Measurements from ENCODE around the gene DENND5A. TPM values are rescaled to one million over a fixed set of nuclear protein-coding genes. Genes with fewer than 3 reads are reported as not detected.

The DENND5A gene
- total and polyA plus RNA-seq, 2 donors (not counting 1 experiment from before 2014, with no cell fraction given): 125 to 235 TPM

DNA sequence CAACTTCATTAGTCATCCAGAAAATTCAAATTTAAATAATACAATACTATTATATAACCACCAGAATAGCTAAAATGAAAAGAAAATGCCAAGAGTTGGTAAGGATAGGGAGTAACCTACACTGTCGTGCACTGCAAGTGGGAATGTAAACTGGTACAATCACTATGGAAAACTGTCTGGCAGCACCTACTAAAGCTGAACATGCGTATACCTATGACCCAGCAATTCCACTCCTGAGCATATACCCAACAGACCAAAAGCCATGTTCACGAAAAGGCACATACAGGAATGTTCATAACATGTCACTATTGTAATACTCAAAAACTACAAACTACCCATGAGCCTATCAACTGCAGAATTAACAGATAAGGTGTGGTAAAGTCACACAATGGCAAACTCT lies 32.7 kb downstream of the DENND5A start:
- Histone ChIP-seq H3K27ac (ENCODE audit: insufficient read depth, low read length) (no peak overlapping the region), H3K9me3 (ENCODE audit: control insufficient read depth, insufficient read depth, low read depth, low read length) (no peaks in the 10 kb centered on the region), H2AFZ (ENCODE audit: low read length) (no peak overlapping the region), H3K4me2 (ENCODE audit: extremely low read depth, insufficient read depth, low read length) (no peak overlapping the region), H3K79me2 (ENCODE audit: control insufficient read depth, insufficient read depth, low read length) (peaks cover 71% of the 10 kb centered on the region), H3K9ac (ENCODE audit: insufficient read depth, low read length) (no peak overlapping the region), H3K36me3 (ENCODE audit: control insufficient read depth, insufficient read depth, low read length) (no peaks in the 10 kb centered on the region), H3K27me3 (ENCODE audit: control insufficient read depth, insufficient read depth, low read length) (no peaks in the 10 kb centered on the region), H3K4me3 (replicated peaks in 1 of 4; ENCODE audit: control extremely low read depth in 1 of 4, insufficient read depth in 1 of 4, low read depth in 3 of 4, low read length in 4 of 4) (no peak overlapping the region), H4K20me1 (ENCODE audit: control insufficient read depth, extremely low read depth, insufficient read depth, low read length) (peaks cover 2% of the 10 kb centered on the region), H3K4me1 (ENCODE audit: control insufficient read depth, extremely low read depth, insufficient read depth, low read length) (peaks cover 6% of the 10 kb centered on the region)
- TF ChIP-seq, protein P1, sequence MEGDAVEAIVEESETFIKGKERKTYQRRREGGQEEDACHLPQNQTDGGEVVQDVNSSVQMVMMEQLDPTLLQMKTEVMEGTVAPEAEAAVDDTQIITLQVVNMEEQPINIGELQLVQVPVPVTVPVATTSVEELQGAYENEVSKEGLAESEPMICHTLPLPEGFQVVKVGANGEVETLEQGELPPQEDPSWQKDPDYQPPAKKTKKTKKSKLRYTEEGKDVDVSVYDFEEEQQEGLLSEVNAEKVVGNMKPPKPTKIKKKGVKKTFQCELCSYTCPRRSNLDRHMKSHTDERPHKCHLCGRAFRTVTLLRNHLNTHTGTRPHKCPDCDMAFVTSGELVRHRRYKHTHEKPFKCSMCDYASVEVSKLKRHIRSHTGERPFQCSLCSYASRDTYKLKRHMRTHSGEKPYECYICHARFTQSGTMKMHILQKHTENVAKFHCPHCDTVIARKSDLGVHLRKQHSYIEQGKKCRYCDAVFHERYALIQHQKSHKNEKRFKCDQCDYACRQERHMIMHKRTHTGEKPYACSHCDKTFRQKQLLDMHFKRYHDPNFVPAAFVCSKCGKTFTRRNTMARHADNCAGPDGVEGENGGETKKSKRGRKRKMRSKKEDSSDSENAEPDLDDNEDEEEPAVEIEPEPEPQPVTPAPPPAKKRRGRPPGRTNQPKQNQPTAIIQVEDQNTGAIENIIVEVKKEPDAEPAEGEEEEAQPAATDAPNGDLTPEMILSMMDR (conservative IDR thresholded peaks at IDR 0.05 in 1 of 2, IDR thresholded peaks at IDR 0.05 in 1 of 2; ENCODE audit: low read depth in 1 of 2, low read length in 2 of 2): no peak
- TF ChIP-seq EZH2 (IDR thresholded peaks at IDR 0.05; ENCODE audit: low read length, missing control alignments): no peak
- no peak for DNase-seq (ENCODE audit: low read depth in 2 of 2)

- H3K9me3 ChIP-seq (ENCODE audit: control insufficient read depth, insufficient read depth, low read depth, low read length): no peaks in the 10 kb centered on the region
- H3K36me3 ChIP-seq (ENCODE audit: control insufficient read depth, insufficient read depth, low read length): no peaks in the 10 kb centered on the region
- H3K4me2 ChIP-seq (ENCODE audit: extremely low read depth, insufficient read depth, low read length): peak overlapping the region; percentile 69
- peaks cover 2% of the 10 kb centered on the region for H4K20me1 ChIP-seq (ENCODE audit: control insufficient read depth, extremely low read depth, insufficient read depth, low read length)
- TF ChIP-seq EZH2 (IDR thresholded peaks at IDR 0.05; ENCODE audit: low read length, missing control alignments): no peak
- TF ChIP-seq, protein P1 (conservative IDR thresholded peaks at IDR 0.05 in 1 of 2, IDR thresholded peaks at IDR 0.05 in 1 of 2; ENCODE audit: low read depth in 1 of 2, low read length in 2 of 2): no peak
- DNase-seq (ENCODE audit: low read depth in 2 of 2): peak; percentile 75 to 81
- H3K27ac ChIP-seq (ENCODE audit: insufficient read depth, low read length): peak overlapping the region; percentile 36
- no peak overlapping the region for H2AFZ ChIP-seq (ENCODE audit: low read length)
- H3K9ac ChIP-seq (ENCODE audit: insufficient read depth, low read length): no peak overlapping the region
- H3K27me3 ChIP-seq (ENCODE audit: control insufficient read depth, insufficient read depth, low read length): no peaks in the 10 kb centered on the region
- peak overlapping the region in 2 of 4 experiments; percentile 6 for H3K4me3 ChIP-seq (replicated peaks in 1 of 4; ENCODE audit: control extremely low read depth in 1 of 4, insufficient read depth in 1 of 4, low read depth in 3 of 4, low read length in 4 of 4)
- peaks cover 6% of the 10 kb centered on the region for H3K4me1 ChIP-seq (ENCODE audit: control insufficient read depth, extremely low read depth, insufficient read depth, low read length)
- peaks cover 69% of the 10 kb centered on the region for H3K79me2 ChIP-seq (ENCODE audit: control insufficient read depth, insufficient read depth, low read length)
Observed at GRCh38 chr11:9231848-9232177, 33.3 kb downstream of the DENND5A start.

DNA sequence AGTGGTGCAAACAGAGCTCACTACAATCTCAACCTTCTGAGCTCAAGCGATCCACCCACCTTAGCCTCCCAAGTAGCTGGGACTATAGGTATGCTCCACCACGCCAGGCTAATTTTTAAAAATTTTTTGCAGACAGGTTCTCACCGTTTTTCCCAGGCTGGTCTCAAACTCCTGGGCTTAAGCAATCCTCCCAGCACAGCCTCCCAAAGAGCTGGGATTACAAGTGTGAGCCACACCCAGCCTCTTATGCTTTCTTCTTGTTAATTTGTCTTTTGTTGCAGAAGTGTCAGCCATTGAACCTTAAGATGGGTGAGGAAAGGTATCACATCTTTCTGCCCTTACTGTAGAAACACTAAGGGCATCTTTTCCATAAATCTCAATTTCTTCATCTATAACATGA lies 34.9 kb downstream of the DENND5A start:
- TF ChIP-seq, protein P1 (conservative IDR thresholded peaks at IDR 0.05 in 1 of 2, IDR thresholded peaks at IDR 0.05 in 1 of 2; ENCODE audit: low read depth in 1 of 2, low read length in 2 of 2): no peak
- TF ChIP-seq EZH2 (IDR thresholded peaks at IDR 0.05; ENCODE audit: low read length, missing control alignments): no peak
- H3K27ac ChIP-seq (ENCODE audit: insufficient read depth, low read length): no peak overlapping the region
- no peak for DNase-seq (ENCODE audit: low read depth in 2 of 2)

More for the DNA sequence above, 34.9 kb downstream of the DENND5A start:
- no peak overlapping the region for H3K4me3 ChIP-seq (replicated peaks in 1 of 4; ENCODE audit: control extremely low read depth in 1 of 4, insufficient read depth in 1 of 4, low read depth in 3 of 4, low read length in 4 of 4)
- H3K4me1 ChIP-seq (ENCODE audit: control insufficient read depth, extremely low read depth, insufficient read depth, low read length): peaks cover 6% of the 10 kb centered on the region
- no peaks in the 10 kb centered on the region for H3K36me3 ChIP-seq (ENCODE audit: control insufficient read depth, insufficient read depth, low read length)
- no peaks in the 10 kb centered on the region for H3K27me3 ChIP-seq (ENCODE audit: control insufficient read depth, insufficient read depth, low read length)
- H3K9ac ChIP-seq (ENCODE audit: insufficient read depth, low read length): no peak overlapping the region
- H2AFZ ChIP-seq (ENCODE audit: low read length): no peak overlapping the region
- peaks cover 2% of the 10 kb centered on the region for H4K20me1 ChIP-seq (ENCODE audit: control insufficient read depth, extremely low read depth, insufficient read depth, low read length)
- H3K4me2 ChIP-seq (ENCODE audit: extremely low read depth, insufficient read depth, low read length): no peak overlapping the region
- no peaks in the 10 kb centered on the region for H3K9me3 ChIP-seq (ENCODE audit: control insufficient read depth, insufficient read depth, low read depth, low read length)
- peaks cover 79% of the 10 kb centered on the region for H3K79me2 ChIP-seq (ENCODE audit: control insufficient read depth, insufficient read depth, low read length)
